K562 (cell line): Measurements from ENCODE around the gene TIMM10.

Source experiments
- ATF3 ChIP-seq, 2 experiments: fragments of 450-650 bp in 1 of 2; sonication (generic) in 1 of 2; formaldehyde crosslinking in 1 of 2; IDR thresholded peaks in 1 of 2; conservative IDR thresholded peaks in 1 of 2; 2 replicates each; pipeline versions ENCODE4 v1.6.1 to v1.8.1; 2016 to 2023; ENCODE audit warnings: mild to moderate bottlenecking in 2 of 2, moderate library complexity in 2 of 2, inconsistent platforms in 1 of 2, missing genetic modification reagents in 1 of 2
- CBX2 ChIP-seq: fragments of 200-600 bp; sonication (generic); IDR thresholded peaks from one replicate; pipeline ENCODE4 v1.6.1; 2012; ENCODE audit warnings: mild to moderate bottlenecking, low read length, inconsistent platforms; ENCODE audit not compliant: insufficient read depth, poor library complexity, severe bottlenecking
- CTCF ChIP-seq, 3 experiments: IDR thresholded peaks in 2 of 3; conservative IDR thresholded peaks in 1 of 3; 2 replicates each; pipeline ENCODE4 v1.5.1; 2011 to 2012; ENCODE audit warnings: low read length in 3 of 3, mild to moderate bottlenecking in 3 of 3, control low read depth in 2 of 3, improper control_type of control experiment in 1 of 3, inconsistent platforms in 1 of 3, low read depth in 1 of 3, mixed read lengths in 1 of 3, moderate library complexity in 1 of 3; ENCODE audit not compliant: insufficient read depth in 2 of 3
- GABPB1 ChIP-seq: sonication (generic); formaldehyde crosslinking; IDR thresholded peaks from 2 replicates; pipeline ENCODE4 v1.8.0; 2022; ENCODE audit warnings: mild to moderate bottlenecking, missing genetic modification reagents
- MAFK ChIP-seq: IDR thresholded peaks from 2 replicates; pipeline ENCODE4 v1.6.1; 2011; ENCODE audit warnings: low read length, improper control_type of control experiment
- MAX ChIP-seq: sonication (generic); formaldehyde crosslinking; IDR thresholded peaks from 2 replicates; pipeline ENCODE4 v1.9.0; 2022; ENCODE audit warnings: mild to moderate bottlenecking, missing genetic modification reagents
- PHB ChIP-seq: fragments of 250-450 bp; sonication (Bioruptor Pico); IDR thresholded peaks from 2 replicates; pipeline ENCODE4 v1.5.0; 2021
- PHTF2 ChIP-seq: fragments of 250-450 bp; sonication (Bioruptor Pico); IDR thresholded peaks from 2 replicates; pipeline ENCODE4 v1.5.0; 2021; ENCODE audit warnings: mild to moderate bottlenecking
- SIX5 ChIP-seq, 2 experiments: IDR thresholded peaks; 2 replicates each; pipeline ENCODE4 v1.6.1; 2011; ENCODE audit warnings: low read length in 2 of 2, borderline replicate concordance in 1 of 2, low read depth in 1 of 2, mild to moderate bottlenecking in 1 of 2, moderate library complexity in 1 of 2; ENCODE audit not compliant: insufficient read depth in 1 of 2
- THRA ChIP-seq: fragments of 450-650 bp; IDR thresholded peaks from 2 replicates; pipeline ENCODE4 v1.6.1; 2017; ENCODE audit warnings: mild to moderate bottlenecking, moderate library complexity
- USF2 ChIP-seq: sonication (generic); formaldehyde crosslinking; IDR thresholded peaks from 2 replicates; pipeline ENCODE4 v1.5.0; 2020; ENCODE audit warnings: missing genetic modification reagents
- ZNF586 ChIP-seq: fragments of 450-650 bp; formaldehyde crosslinking; conservative IDR thresholded peaks from 2 replicates; pipeline ENCODE4 v1.4.0; 2020; ENCODE audit warnings: mild to moderate bottlenecking, moderate library complexity

- no peak for TF ChIP-seq ZNF586 (CRISPR knock-in tag)
- no peak for TF ChIP-seq PHTF2 (CRISPR knock-in tag)
- TF ChIP-seq USF2 (CRISPR knock-in tag), result no peak
- TF ChIP-seq PHB (CRISPR knock-in tag), result no peak
- no peak for TF ChIP-seq THRA
- no peak for TF ChIP-seq MAFK
- no peak for TF ChIP-seq CTCF (IDR thresholded peaks at IDR 0.05 in 2 of 3, conservative IDR thresholded peaks at IDR 0.05 in 1 of 3; ENCODE audit: insufficient read depth in 2 of 3, low read depth in 1 of 3, low read length in 3 of 3)
- no peak for TF ChIP-seq MAX (CRISPR knock-in tag)
- no peak for TF ChIP-seq GABPB1 (CRISPR knock-in tag)
- no peak for TF ChIP-seq SIX5 (IDR thresholded peaks at IDR 0.05; ENCODE audit: borderline replicate concordance in 1 of 2, insufficient read depth in 1 of 2, low read depth in 1 of 2, low read length in 2 of 2)
- TF ChIP-seq ATF3 (IDR thresholded peaks at IDR 0.05), result no peak
- no peak for TF ChIP-seq ATF3 (CRISPR knock-in tag; conservative IDR thresholded peaks at IDR 0.05)
- no peak for TF ChIP-seq CBX2
Observed at GRCh38 chr11:57523419-57523818, 7.1 kb downstream of the TIMM10 start.
